Measurements from ENCODE around the gene DUSP9. TPM values are rescaled to one million over a fixed set of nuclear protein-coding genes. Genes with fewer than 3 reads are reported as not detected.

DUSP9 gene
- total and polyA plus RNA-seq, 12 donors: 0.03 to 0.09 TPM; not detected in 10

GRCh38 chrX:153648358-153649177 is 1.6 kb downstream of the DUSP9 start:
- intact Hi-C loops (cut with DNase I): loop anchor here in 2 of 10 donors (1.0 to 10.0 kb wide), 2 partner anchors 94 kb away; no protein-coding TSS in a partner anchor
- ATAC-seq (no peak), DNase-seq (no peak)
- no peak overlapping the region for H3K4me3 ChIP-seq
- 67 to 79% methylated on average over 17 of the region's 17 CpGs for WGBS, 2 donors
- no peak overlapping the region for H3K27ac ChIP-seq
- H3K36me3 ChIP-seq: no peaks in the 10 kb centered on the region
- H3K9me3 ChIP-seq: peaks cover 0 to 6% (median 0%) of the 10 kb centered on the region in 11 donors
- peaks cover 0 to 15% (median 4%) of the 10 kb centered on the region in 9 donors for H3K4me1 ChIP-seq
- H3K27me3 ChIP-seq: peaks cover 0 to 58% (median 44%) of the 10 kb centered on the region in 7 donors
- TF ChIP-seq CTCF (IDR thresholded peaks at IDR 0.05): no peak

GRCh38 chrX:153649178-153649914 is 2.3 kb downstream of the DUSP9 start:
- Histone ChIP-seq H3K4me1 (peaks cover 0 to 11% (median 3%) of the 10 kb centered on the region in 9 donors), H3K27me3 (peaks cover 0 to 52% (median 42%) of the 10 kb centered on the region in 7 donors), H3K36me3 (no peaks in the 10 kb centered on the region), H3K27ac (no peak overlapping the region), H3K9me3 (peaks cover 0 to 13% (median 0%) of the 10 kb centered on the region in 11 donors), H3K4me3 (no peak overlapping the region)
- peak in 8 of 9 donors; percentile 9 to 51 (median 41) for TF ChIP-seq CTCF (IDR thresholded peaks at IDR 0.05)
- 78 to 79% methylated on average over 19 to 26 of the region's 26 CpGs for WGBS, 2 donors
- intact Hi-C loops (cut with DNase I): loop anchor here in 2 of 10 donors (1.0 to 10.0 kb wide), 2 partner anchors 95 kb away; no protein-coding TSS in a partner anchor
- peak; percentile 17 to 28 for DNase-seq
- ATAC-seq: peak in 5 of 8 donors; percentile 42 to 70 (median 60)

- 72 to 76% methylated on average over 26 to 41 of the region's 41 CpGs for WGBS, 2 donors
- no peak for TF ChIP-seq CTCF (IDR thresholded peaks at IDR 0.05)
- Histone ChIP-seq H3K9me3 (peaks cover 0 to 16% (median 0%) of the 10 kb centered on the region in 11 donors), H3K36me3 (no peaks in the 10 kb centered on the region), H3K4me3 (no peak overlapping the region), H3K4me1 (peaks cover 0 to 11% (median 3%) of the 10 kb centered on the region in 9 donors), H3K27ac (no peak overlapping the region), H3K27me3 (peaks cover 0 to 44% (median 35%) of the 10 kb centered on the region in 7 donors)
- no peak for ATAC-seq
- no peak for DNase-seq
- intact Hi-C loops (cut with DNase I): loop anchor here in 4 of 10 donors (1.0 to 10.0 kb wide), 5 partner anchors 45 to 1195 kb away; no protein-coding TSS in a partner anchor
Measured at GRCh38 chrX:153649915-153650782, 3.1 kb downstream of the DUSP9 start.

All from heart right ventricle (tissue), 16 donors.